GM19193 (cell line): ENCODE data around the gene TNNT3.

Source experiments
- POLR2A ChIP-seq: IDR thresholded peaks from 4 replicates; pipeline ENCODE4 v1.6.1; 2011; ENCODE audit not compliant: insufficient read depth, insufficient read length; ENCODE audit errors: extremely low read depth

The TNNT3 gene

GRCh38 chr11:1942558-1943260, 23.2 kb downstream of the TNNT3 start:
- TF ChIP-seq POLR2A: no peak

- no peak for TF ChIP-seq POLR2A
Measured at GRCh38 chr11:1943576-1943975, 24.1 kb downstream of the TNNT3 start.

DNA sequence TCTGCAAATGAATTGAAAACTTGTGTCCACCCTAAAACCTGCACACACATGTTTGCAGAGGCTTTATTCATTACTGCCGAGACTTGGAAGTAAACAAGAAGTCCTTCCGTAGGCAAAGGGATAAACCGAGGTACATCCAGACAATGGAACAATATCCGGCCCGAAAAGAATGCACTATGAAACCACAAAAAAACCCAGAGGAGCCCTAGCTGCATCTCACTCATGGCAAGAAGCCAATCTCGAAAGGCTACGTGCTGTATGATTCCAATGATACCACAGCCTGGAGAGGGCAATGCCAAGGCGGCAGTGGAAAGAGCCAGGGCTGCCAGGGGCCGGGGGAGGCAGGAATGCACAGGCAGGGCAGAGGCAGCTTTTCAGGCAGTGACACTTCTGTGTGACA, 24.5 kb downstream of the TNNT3 start:
- no peak for TF ChIP-seq POLR2A

DNA sequence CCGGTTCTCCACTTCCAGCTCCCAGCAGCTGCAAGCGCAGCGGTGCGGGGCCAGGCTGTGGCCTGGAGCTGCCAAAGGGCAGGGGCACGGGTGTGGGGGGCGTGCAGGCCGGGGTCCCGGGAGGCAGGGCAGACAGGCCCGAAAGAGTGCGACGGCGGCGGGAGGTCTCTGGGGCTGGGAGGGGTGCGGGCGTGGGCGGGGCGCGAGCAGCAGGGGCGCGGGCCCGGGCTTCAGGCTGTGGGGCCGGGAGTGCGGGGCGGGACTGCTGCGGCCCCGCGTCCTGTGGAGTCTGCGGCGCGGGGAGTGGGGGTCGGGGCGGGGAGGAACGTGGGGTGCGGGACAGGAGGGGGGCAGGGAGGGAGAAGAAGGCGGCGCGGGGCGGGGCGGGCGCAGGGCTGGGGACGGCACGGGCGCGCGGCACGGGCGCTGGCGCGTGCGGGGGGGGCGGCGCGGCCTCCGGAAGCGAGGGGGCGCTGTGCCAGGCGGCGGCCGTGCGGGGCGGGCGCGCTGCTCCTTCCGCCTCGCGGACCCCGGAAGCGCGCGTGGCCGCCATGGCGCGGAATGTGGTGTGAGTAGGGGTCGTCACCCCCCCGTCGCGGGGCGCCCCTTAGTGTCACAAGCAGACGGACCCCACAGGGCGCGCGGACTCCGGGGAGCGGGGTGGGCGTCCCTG, 27.4 kb downstream of the TNNT3 start, which contains the start of gene MRPL23:
Gene MRPL23 (plus strand): TSS at position 521 of the 673 bp plus-strand sequence. CDS start 31 bp downstream, at position 552.
- TF ChIP-seq POLR2A: no peak

GRCh38 chr11:1947592-1948237, 28.2 kb downstream of the TNNT3 start:
- no peak for TF ChIP-seq POLR2A

DNA sequence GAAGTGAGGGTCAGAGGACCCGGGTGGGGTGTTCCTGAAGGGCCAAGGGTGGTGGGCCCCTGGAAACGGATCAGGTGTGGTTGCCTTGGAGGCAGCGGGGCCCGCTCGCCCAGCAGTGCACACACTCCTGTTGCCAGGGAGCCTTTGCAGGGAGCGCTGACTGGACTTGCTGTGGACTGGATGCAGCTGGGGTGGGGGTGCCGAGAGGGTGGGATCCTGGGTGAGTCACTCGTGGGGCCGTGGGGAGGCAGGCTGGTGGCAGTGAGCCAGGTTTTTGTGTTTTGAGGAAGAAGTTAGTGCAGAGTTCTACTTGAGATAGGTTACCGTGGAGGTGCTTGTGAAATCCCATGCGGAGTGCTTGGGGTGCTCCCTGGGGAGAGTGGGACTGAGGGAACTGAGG, 28.9 kb downstream of the TNNT3 start:
- no peak for TF ChIP-seq POLR2A

DNA sequence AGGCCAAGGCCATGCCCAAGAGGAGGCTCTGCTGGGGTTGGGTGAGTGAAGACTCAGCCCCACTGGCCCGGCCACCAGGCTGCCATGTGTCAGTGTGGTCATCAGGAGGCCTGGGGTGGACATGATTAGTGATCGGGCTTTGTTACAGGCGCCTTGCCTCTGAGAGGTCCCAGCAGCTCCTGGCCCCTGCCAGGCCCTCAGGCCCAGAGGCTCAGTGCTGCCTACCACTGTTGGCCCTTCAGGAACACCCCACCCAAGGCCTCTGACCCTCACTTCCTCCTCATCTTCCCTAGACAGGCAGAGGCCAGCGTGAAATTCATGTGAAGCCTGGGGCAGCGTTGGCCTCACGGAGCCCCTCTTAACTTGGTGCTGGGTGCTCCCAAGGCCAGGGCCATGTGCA, 29.8 kb downstream of the TNNT3 start:
- TF ChIP-seq POLR2A: no peak

DNA sequence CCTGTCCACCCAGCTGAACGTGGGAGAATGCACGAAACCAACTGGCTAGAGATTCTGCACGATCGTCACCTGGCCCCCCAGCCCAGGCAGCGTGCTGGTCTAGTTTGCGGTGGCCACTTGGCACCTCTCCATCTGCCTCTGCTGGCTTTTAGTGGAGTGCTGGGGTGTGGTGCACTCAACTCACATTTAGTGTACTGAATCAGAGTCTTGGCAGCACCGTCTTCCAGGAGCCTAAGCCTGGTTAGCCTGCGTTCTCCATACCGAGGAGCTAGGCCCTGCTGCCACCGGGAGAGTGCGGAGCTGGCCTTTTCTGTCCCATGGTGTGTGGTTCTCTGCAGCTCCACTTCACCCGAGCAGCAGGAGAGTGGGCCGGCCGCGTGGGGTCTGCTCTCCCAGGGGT, 30.4 kb downstream of the TNNT3 start:
- no peak for TF ChIP-seq POLR2A

DNA sequence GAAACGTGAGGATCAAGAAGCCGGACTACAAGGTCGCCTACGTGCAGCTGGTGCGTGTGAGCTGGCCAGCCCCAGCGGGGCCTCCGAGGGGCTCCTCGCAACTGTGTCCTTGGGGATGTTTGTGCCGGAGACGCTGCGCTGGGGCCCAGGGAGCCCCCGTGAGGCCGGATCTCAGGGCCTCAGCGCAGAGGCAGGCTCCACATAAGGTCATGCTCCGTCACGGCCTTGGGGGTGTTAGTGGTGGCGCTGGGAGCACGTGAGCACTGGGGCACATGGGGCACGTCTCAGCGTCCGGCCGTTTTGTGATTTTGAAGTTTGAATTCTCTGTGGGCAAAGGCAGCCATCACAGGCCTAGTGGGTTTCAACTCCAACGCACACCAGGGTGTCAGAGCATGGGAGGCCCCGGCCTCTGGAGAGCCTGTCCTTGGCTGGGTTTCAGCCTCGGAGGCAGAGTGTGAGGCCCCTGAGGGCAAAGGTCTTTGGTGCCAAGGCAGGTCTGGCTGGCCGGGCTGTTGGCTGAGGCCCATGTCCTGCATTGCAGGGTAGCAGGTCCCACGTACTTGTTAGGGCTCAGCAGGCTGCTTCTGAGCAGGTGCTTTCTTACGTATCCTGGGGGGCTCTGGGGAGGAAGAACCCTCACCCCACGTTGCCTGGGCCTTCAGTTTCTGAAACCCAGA, 33.4 kb downstream of the TNNT3 start:
- TF ChIP-seq POLR2A: no peak

- no peak for TF ChIP-seq POLR2A
Measured at GRCh38 chr11:1953489-1954266, 34.2 kb downstream of the TNNT3 start.

GRCh38 chr11:1958367-1958766, 38.9 kb downstream of the TNNT3 start:
- TF ChIP-seq POLR2A: no peak

DNA sequence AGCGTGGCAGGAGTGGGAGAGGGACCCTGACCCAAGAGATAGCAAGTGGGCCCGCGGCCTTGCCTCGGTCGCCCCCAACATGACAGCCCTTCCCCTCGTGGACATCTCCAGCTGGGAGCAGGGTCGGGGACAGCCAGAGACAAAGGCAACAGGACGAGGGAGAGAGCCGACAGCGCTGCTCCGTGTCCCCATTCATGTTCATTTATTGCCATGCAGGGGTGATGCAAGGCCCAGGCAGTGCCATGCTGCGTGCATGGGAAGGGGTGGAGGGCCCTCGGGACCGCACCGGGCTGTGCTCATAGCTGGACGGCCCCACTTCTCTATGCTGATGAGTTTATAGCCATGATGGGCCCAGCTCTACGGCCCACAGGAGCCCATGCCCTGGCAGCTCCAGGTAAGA, 40.3 kb downstream of the TNNT3 start:
- no peak for TF ChIP-seq POLR2A

GRCh38 chr11:1963864-1964263, 44.4 kb downstream of the TNNT3 start:
- TF ChIP-seq POLR2A: no peak

DNA sequence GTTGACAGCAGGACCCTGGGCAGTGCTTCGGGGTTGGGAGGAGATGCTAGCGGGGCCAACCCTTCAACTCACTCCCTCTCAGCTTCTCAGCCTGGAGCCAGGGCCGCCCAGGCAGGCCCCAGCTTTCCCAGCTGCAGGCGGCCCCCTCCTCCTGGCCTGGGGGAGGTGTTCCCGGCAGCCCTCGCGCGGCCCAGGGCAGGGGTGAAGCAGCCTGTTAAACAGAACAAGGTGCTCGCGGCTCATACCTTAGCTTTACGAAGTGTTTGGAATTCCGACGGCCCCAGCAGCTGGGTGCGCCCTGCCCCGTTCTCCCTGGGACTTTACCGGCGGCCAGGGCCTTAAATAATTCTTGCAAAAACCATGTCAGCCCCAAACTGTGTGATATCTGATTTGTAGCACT, 44.8 kb downstream of the TNNT3 start:
- no peak for TF ChIP-seq POLR2A
